ENCODE data around the gene S100Z. TPM values are rescaled to one million over a fixed set of nuclear protein-coding genes. Genes with fewer than 3 reads are reported as not detected.
A peak's percentile ranks its signal among the peaks of the same experiment; 100 is the strongest.
"Not testable (repeated sequence)": the region's sequence is repeated elsewhere in the genome, so short reads cannot be mapped to it uniquely, and the experiment has no call there.

Gene S100Z
- total RNA-seq, 4 donors from 2014 or later, result not detected

DNA sequence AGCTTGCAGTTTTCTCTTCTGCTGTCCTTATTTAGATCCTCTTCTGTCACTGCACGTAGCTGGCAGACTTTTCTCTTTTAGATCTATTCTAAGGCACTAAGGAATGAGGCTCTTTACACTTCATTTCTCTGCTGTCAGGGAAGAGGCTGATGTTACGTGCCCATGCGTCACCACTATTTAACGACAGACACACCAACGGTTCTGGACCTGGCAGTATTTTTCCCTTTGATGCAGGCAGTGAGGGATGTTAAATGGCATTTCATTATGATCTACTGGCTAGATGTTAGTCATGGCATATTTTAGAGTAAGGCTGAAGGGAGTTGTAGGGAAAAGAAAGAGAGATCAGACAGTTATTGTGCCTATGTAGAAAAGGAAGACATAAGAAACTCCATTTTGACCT, 94.8 kb downstream of the S100Z start:
- TF ChIP-seq, protein P1, sequence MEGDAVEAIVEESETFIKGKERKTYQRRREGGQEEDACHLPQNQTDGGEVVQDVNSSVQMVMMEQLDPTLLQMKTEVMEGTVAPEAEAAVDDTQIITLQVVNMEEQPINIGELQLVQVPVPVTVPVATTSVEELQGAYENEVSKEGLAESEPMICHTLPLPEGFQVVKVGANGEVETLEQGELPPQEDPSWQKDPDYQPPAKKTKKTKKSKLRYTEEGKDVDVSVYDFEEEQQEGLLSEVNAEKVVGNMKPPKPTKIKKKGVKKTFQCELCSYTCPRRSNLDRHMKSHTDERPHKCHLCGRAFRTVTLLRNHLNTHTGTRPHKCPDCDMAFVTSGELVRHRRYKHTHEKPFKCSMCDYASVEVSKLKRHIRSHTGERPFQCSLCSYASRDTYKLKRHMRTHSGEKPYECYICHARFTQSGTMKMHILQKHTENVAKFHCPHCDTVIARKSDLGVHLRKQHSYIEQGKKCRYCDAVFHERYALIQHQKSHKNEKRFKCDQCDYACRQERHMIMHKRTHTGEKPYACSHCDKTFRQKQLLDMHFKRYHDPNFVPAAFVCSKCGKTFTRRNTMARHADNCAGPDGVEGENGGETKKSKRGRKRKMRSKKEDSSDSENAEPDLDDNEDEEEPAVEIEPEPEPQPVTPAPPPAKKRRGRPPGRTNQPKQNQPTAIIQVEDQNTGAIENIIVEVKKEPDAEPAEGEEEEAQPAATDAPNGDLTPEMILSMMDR (IDR thresholded peaks at IDR 0.05 in 4 of 5, conservative IDR thresholded peaks at IDR 0.05 in 1 of 5), result no peak
- TF ChIP-seq POLR2A (IDR thresholded peaks at IDR 0.05), result no peak
- in situ Hi-C loops (cut with MboI; ENCODE audit: low sequenced_read_pairs in 4 of 4), result no loop called here
- H3K36me3 ChIP-seq, result no peaks in the 10 kb centered on the region

DNA sequence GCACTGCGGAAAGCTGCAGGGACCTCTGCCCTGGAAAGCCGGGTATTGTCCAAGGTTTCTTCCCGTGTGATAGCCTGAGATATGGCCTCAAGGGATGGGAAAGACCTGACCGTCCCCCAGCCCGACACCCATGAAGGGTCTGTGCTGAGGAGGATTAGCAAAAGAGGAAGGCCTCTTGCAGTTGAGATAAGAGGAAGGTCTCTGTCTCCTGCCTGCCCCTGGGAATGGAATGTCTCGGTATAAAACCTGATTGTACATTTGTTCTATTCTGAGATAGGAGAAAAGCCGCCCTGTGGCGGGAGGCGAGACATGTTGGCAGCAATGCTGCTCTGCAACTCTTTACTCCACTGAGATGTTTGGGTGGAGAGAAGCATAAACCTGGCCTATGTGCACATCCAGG, 95.4 kb downstream of the S100Z start:
- H3K27ac ChIP-seq; H3K4me1 ChIP-seq; DNase-seq; H3K9me3 ChIP-seq; H3K36me3 ChIP-seq; H3K27me3 ChIP-seq; ATAC-seq; H3K4me3 ChIP-seq; in situ Hi-C loops (cut with MboI; ENCODE audit: low sequenced_read_pairs in 4 of 4); intact Hi-C loops (cut with DNase I; ENCODE audit: low total_unique reads): not testable (repeated sequence)

More for the DNA sequence above, 94.8 kb downstream of the S100Z start:
- H3K9me3 ChIP-seq, result no peaks in the 10 kb centered on the region
- no peak for DNase-seq
- H3K27ac ChIP-seq, result no peak overlapping the region
- H3K4me3 ChIP-seq, result no peak overlapping the region
- ATAC-seq, result no peak
- H3K4me1 ChIP-seq, result no peaks in the 10 kb centered on the region
- no peaks in the 10 kb centered on the region for H3K27me3 ChIP-seq
- intact Hi-C loops (cut with DNase I; ENCODE audit: low total_unique reads), result no loop called here

DNA sequence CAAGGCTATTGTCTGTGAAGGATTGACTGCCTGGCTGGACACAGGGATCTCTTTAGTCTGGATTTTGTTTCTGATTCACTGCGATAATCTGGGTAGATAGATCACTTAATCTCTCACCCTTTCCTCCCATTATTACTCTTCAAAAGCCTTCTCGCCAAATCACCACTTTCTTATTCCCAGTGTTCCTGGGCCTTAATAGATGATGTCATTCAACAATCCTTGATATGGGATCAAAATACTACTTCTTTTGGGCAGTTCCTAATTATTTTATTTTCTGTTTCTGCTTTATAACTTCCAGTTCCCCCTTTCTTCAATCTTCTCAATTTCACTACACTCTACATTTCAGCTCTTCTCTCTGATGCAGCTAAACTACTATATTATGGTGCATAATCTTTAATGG, 96.3 kb downstream of the S100Z start:
- Histone ChIP-seq H3K9me3 (no peaks in the 10 kb centered on the region), H3K36me3 (no peaks in the 10 kb centered on the region), H3K4me3 (no peak overlapping the region), H3K27me3 (no peaks in the 10 kb centered on the region), H3K27ac (no peak overlapping the region), H3K4me1 (no peaks in the 10 kb centered on the region)
- TF ChIP-seq POLR2A (IDR thresholded peaks at IDR 0.05), result no peak
- TF ChIP-seq, protein P1 (IDR thresholded peaks at IDR 0.05 in 4 of 5, conservative IDR thresholded peaks at IDR 0.05 in 1 of 5), result no peak
- in situ Hi-C loops (cut with MboI; ENCODE audit: low sequenced_read_pairs in 4 of 4), result no loop called here
- ATAC-seq (no peak), DNase-seq (no peak)
- intact Hi-C loops (cut with DNase I; ENCODE audit: low total_unique reads), result no loop called here

DNA sequence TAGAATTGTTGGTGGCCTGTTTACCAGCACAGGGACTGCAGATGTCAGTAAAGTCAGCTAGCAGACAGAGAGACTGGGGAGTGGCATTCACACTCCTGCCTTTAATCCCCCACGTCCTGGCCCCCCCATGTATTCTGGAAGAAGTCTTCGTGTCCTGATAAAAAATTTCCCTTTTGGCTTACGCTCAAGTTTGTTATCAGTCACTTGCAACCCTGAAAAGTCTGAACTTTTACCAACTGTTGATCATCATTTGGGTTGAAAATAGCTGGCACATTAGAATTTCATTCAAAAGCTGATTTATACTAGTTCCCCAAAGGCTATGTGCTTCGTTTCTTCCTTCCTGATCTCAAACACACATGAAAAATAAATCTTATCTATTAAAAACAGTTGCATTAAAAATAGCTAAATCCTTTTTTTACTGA, 97.3 kb downstream of the S100Z start:
- Histone ChIP-seq H3K36me3 (no peaks in the 10 kb centered on the region), H3K27ac (no peak overlapping the region), H3K27me3 (no peaks in the 10 kb centered on the region), H3K4me3 (no peak overlapping the region), H3K9me3 (no peaks in the 10 kb centered on the region), H3K4me1 (no peaks in the 10 kb centered on the region)
- intact Hi-C loops (cut with DNase I; ENCODE audit: low total_unique reads), result no loop called here
- in situ Hi-C loops (cut with MboI; ENCODE audit: low sequenced_read_pairs in 4 of 4), result no loop called here
- peak in 1 of 2 donors; percentile 36 for ATAC-seq
- no peak for TF ChIP-seq POLR2A (IDR thresholded peaks at IDR 0.05)
- TF ChIP-seq, protein P1 (IDR thresholded peaks at IDR 0.05 in 4 of 5, conservative IDR thresholded peaks at IDR 0.05 in 1 of 5), result no peak
- no peak for DNase-seq

DNA sequence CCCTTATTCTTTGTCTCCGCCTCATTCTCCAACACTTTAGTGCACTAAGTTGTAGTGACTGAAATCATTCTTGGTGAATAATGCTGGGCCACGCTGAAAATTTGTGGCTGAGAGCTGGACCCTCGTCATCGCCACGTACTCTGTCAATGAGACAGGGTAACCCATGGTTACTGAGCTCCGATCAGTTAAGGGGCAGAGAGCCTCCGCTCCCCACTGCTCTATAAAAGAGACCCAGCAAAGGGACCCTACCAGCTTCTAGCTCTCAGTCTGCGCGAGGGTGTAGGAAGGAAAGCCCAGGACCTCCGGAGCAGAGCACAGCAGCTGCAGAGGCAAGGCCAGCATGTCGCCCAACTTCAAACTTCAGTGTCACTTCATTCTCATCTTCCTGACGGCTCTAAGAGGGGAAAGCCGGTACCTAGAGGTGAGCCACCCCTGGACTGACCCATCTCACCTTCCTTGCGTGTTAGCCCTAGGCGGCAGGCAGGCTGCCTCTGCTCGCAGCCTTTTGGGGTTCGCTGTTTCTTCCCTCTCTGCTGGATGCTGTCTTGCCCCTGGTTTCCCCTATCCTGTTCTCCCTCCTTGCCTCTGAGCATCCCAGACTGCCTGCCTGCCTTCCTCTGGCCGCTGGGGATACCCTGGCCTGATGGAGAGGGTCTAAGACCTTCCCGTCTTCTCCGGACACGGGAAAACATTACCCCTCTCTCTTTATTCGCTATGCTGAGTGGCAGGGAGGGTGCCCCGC, 103.2 kb downstream of the S100Z start, which contains the start of gene CRHBP:
TSS of gene CRHBP (plus strand) at position 251 of the 742 bp plus-strand sequence. CDS start at position 341, 90 bp downstream.
- Histone ChIP-seq H3K4me1 (no peaks in the 10 kb centered on the region), H3K36me3 (no peaks in the 10 kb centered on the region), H3K27ac (no peak within 1 kb of the TSS), H3K9me3 (no peaks in the 10 kb centered on the region), H3K4me3 (peak within 1 kb of the TSS; percentile 35 to 53 (median 40)), H3K27me3 (peaks cover 9 to 23% (median 12%) of the 10 kb centered on the region in 3 donors)
- ATAC-seq, result no peak
- in situ Hi-C loops (cut with MboI; ENCODE audit: low sequenced_read_pairs in 4 of 4) (no loop called here), intact Hi-C loops (cut with DNase I; ENCODE audit: low total_unique reads) (no loop called here)
- DNase-seq, result no peak
- TF ChIP-seq, protein P1 (IDR thresholded peaks at IDR 0.05 in 4 of 5, conservative IDR thresholded peaks at IDR 0.05 in 1 of 5), result no peak
- TF ChIP-seq POLR2A (IDR thresholded peaks at IDR 0.05), result no peak

All from gastrocnemius medialis (tissue), 4 donors.